Stimulated activated CD4-positive, alpha-beta T cell treated with anti-CD3 and anti-CD28 coated beads, Interleukin-15, amount 100 ng/mL, for 1 hour (primary cell): ENCODE data around the gene HADH.
"Not testable (repeated sequence)": the region's sequence is repeated elsewhere in the genome, so short reads cannot be mapped to it uniquely, and the experiment has no call there.

Source experiments
- DNase-seq, 2 donors: peaks; one replicate each; pipeline ENCODE4 v3.0.0-alpha.2; 2020; ENCODE audit warnings: low read depth in 1 of 2, low spot score in 1 of 2

Gene HADH

GRCh38 chr4:108029731-108030130 is 40.0 kb downstream of the HADH start:
- no peak for DNase-seq

DNA sequence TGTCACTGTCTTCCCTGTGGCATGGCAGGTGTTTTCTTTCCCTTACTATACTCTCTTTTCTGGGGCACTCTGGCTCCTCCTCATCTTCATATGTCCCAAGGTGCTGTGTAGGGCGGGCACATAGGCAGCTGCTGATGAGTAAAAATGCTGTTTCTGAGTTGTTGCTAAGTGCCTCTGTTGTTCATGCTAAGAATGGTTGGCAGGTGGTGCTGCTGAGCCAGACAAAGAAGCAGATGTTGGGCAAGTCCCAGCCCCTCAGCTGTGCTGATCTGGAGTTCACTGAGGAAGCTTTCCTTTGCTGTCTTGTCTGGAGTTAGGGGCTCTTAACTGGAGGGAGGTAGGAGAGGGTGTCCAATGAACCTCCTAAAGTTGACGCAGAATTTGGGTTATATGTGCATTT is 40.6 kb downstream of the HADH start:
- DNase-seq, result peak; percentile 44 to 45

- DNase-seq, result no peak
Observed at GRCh38 chr4:108031427-108032083, 41.9 kb downstream of the HADH start.

GRCh38 chr4:108033348-108033747 is 43.7 kb downstream of the HADH start:
- no peak for DNase-seq

- no peak for DNase-seq
Observed at GRCh38 chr4:108034565-108034964, 44.9 kb downstream of the HADH start.

DNA sequence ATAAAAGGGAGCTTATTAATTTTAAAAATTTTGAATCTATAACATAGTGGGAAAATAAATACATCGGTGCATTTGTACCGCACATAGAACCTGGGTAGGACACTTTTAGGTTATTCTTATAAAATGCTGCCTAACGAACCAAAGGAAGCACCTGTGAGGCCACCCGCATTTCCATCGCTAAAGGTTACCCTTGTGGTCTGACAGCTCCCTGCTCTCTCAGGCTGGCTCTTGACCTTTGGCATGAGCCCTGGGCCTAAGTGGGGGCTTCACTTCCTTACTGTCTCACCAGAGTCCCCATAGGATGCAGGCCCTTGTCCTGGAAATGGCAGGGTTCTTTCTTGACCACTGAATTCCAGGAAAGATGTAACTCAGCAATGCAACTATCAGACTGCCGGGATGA is 46.0 kb downstream of the HADH start:
- DNase-seq, result no peak

- peak in 1 of 2 donors; percentile 34 for DNase-seq
Observed at GRCh38 chr4:108036213-108036612, 46.5 kb downstream of the HADH start.

GRCh38 chr4:108037884-108038283 is 48.2 kb downstream of the HADH start:
- no peak for DNase-seq

DNA sequence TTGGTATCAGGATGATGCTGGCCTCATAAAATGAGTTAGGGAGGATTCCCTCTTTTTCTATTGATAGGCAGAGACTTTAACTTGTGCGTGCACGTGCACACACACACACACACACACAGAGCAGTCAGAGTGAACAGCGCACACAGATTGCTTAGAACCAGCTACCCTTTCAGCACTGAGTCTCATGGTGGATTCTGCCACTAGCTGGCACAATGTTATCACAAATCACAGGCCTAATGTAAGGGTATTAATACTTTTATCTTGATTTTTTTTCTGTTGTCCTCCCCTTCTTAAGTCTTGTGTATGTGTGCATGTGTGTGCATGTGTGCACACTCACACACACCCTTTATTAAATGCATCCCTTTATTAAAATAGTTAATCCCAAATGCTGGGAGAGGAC is 53.2 kb downstream of the HADH start:
- no peak for DNase-seq

- DNase-seq, result no peak
Observed at GRCh38 chr4:108043526-108043925, 53.8 kb downstream of the HADH start.

- DNase-seq, result no peak
Observed at GRCh38 chr4:108044951-108045686, 55.4 kb downstream of the HADH start.

- DNase-seq, result no peak
Observed at GRCh38 chr4:108045687-108046024, 56.0 kb downstream of the HADH start.

GRCh38 chr4:108047199-108047598 is 57.5 kb downstream of the HADH start:
- no peak for DNase-seq

- DNase-seq, result no peak
Observed at GRCh38 chr4:108048157-108048556, 58.5 kb downstream of the HADH start.

- no peak for DNase-seq
Observed at GRCh38 chr4:108048997-108049396, 59.3 kb downstream of the HADH start.

DNA sequence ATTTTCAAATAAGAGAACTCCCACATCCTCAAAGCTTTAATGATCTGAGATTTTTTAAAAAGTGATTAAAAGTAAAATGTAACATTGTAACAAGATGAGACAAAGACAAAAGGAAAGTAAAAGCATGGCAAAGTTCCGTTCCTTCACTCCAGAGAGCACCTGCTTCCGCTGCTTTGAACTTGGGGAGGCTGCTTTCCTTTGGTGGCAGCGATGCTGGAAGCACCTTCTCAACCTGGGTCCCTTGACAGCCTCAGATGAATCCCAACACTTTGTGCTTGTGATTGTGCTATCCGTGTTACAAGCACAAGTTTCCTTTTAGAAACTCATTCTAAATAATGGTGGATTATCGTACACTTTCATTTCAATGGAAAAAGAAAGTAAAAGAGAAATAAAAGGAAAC is 59.7 kb downstream of the HADH start:
- no peak for DNase-seq

GRCh38 chr4:108050166-108051111 is 60.8 kb downstream of the HADH start:
- not testable (repeated sequence) for DNase-seq

DNA sequence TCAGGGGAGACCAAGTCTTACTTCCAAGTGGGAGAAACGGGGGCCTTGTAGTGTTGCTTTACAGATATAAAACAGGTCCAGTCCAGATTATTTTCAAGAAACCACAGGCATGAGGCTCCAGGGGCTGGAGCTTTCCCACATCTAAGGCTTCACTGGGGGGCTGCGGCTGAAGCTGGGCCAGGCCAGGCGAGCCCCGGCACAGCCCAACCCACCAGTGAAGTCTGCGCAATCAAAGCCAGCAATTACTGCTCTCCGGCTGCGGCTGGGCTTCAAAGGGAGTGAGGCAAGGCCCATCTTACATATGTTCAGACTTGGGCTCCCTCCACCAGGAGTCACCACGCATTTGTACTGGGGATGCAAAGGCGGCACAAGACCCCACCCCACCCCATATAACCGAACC is 61.7 kb downstream of the HADH start:
- DNase-seq, result no peak

DNA sequence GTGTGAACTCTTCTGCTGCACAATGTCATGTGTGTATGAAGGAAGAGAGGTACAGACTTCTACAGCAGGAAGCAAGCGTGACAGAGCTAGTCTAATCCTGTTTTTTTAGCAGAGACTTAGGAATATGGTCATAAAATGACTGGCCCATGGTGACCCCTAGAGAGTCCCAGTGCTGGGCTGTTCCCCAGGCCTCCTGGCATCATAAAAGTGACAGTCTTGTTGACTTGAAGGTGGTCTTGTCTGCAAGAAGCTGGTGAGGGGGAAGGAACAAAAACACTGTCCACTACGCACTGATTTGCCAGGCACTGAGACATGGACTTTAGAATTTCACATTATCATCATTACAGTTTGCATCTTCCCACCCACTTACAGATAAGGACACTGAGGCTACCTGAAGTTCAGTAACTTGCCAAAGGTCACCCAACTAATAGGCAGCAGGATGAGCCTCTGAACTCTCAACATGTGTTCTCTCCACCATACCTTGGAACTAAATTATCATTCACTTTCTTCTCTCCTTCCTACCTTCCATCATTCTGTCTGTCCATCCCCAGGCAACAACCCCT is 63.0 kb downstream of the HADH start:
- no peak for DNase-seq

GRCh38 chr4:108053251-108053711 is 63.6 kb downstream of the HADH start:
- no peak for DNase-seq

GRCh38 chr4:108054025-108054638 is 64.4 kb downstream of the HADH start:
- no peak for DNase-seq
